GM18505 (cell line): ENCODE data around the gene PPP4R3A.
"Not testable (repeated sequence)": the region's sequence is repeated elsewhere in the genome, so short reads cannot be mapped to it uniquely, and the experiment has no call there.

ENCODE experiments used
- ATAC-seq: cut with Tn5 transposase; IDR thresholded peaks from one replicate; pipeline ENCODE4 v1.9.1; 2021; ENCODE audit not compliant: unreplicated experiment
- POLR2A ChIP-seq: IDR thresholded peaks from 4 replicates; pipeline ENCODE4 v1.6.1; 2011; ENCODE audit warnings: borderline replicate concordance; ENCODE audit not compliant: insufficient read depth, insufficient read length; ENCODE audit errors: extremely low read depth

Gene PPP4R3A

DNA sequence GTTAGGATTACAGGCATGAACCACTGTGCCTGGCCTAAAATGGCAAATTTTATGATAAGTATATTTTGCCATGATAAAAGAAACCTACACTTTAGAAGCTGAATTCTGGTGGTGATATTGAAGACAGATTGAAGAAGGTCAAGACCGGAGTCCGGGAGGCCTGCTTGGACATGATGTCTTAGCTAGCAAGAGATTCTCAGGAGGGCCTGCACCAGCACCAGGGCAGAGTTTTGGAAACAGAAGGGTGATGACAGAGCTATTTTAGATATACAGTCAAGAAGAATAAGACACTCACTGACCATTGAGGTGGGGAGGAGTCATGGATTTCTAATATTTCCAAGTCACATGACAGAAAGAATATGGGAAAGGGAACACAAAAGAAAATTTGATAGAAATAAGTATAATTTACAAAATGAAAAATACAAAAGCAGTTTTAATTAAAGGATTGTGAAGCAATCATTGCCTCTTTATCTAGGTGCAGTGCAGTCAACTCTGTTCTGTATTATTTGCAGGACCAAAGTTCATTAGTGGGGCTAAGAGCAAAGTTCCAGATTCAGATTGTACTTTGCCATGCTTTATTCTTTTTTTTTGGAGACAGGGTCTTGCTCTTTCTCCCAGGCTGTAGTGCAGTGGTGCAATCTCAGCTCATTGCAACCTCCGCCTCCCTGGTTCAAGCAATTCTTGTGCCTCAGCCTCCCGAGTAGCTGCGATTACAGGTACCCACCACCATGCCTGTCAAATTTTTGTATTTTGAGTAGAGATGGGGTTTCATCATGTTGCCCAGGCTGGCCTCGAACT is 9.3 kb upstream of the PPP4R3A start:
- no peak for ATAC-seq
- TF ChIP-seq POLR2A = no peak

DNA sequence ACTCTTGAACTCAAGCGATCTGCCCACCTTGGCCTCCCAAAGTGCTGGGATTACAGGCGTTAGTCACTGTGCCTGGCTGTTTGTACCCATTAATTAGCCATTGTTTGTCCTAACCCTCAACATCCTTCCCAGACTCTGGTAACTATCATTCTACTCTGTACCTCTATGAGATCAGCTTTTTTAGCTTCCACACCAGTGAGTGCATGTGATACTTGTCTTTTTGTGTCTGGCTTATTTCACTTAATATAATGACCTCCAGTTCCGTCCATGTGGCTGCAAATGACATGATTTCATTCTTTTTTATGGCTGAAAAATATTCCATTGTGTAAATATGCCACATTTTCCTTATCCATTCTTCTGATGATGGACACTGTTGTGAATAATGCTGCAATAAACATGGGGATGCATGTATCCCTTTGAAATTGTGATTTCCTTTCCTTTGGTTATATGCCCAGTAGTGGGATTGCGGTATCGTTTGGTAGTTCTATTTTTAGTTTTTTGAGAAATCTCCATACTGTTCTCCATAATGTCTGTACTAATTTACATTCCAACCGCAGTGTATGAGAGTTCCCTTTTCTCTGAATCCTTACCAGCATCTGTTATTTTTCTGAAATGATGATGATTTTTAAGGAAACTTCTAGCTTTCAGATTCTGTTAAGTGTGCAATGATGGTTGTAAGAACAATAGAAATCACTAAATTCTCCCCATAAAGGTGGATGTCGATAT is 6.7 kb upstream of the PPP4R3A start:
- no peak for TF ChIP-seq POLR2A
- no peak for ATAC-seq

DNA sequence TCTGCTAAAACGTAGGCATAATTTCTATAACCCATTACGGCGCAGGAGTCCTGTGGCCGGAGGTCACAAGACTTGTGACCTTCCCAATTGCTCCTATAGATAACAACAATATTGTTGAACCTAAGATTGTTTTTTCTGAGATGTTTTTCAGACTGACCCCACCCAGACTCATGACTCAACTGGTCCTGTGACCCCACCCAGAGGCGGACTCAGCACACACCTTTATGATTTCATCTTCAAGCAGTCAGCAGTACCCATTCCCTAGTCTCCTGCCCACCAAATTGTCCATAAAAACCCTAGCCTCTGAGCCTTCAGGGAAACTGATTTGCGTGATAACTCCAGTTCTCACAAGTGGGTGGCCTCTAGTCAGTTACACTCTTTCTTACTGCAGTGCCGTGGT is 5.9 kb upstream of the PPP4R3A start:
- ATAC-seq = no peak
- TF ChIP-seq POLR2A = no peak

DNA sequence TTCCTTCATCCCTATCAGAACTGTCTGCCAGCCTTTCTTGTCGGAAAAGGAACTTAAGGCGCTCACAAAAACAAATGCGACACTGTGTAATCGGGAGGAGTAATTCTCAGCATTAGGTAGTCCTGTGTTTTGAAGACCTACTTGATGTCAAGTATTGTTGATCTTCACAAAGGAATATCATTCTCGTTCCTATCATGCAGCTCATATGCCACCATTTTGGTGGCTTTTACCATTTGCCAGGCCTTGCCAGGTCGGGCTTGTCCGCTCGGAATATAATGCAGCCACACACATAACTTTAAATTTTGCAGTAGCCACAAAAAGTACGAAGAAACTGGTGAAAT is 903 bp upstream of the PPP4R3A start:
- TF ChIP-seq POLR2A = no peak
- ATAC-seq = no peak

DNA sequence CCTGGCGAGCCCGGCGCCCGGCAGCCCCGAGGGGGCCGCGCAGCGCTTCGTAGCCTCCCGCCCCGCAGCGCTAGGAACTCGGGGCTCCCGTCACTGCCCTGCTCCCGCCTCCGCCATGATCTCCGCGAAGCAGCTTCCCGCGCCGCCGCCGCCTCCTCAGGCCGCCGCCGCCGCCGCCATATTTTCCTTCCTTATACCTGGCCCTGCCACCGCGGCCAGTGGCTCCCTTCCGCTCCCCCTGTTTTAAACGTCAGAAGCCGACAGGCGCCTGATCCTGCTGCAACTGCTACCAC is 286 bp downstream of the PPP4R3A start:
- ATAC-seq = peak; percentile 22
- TF ChIP-seq POLR2A = no peak

DNA sequence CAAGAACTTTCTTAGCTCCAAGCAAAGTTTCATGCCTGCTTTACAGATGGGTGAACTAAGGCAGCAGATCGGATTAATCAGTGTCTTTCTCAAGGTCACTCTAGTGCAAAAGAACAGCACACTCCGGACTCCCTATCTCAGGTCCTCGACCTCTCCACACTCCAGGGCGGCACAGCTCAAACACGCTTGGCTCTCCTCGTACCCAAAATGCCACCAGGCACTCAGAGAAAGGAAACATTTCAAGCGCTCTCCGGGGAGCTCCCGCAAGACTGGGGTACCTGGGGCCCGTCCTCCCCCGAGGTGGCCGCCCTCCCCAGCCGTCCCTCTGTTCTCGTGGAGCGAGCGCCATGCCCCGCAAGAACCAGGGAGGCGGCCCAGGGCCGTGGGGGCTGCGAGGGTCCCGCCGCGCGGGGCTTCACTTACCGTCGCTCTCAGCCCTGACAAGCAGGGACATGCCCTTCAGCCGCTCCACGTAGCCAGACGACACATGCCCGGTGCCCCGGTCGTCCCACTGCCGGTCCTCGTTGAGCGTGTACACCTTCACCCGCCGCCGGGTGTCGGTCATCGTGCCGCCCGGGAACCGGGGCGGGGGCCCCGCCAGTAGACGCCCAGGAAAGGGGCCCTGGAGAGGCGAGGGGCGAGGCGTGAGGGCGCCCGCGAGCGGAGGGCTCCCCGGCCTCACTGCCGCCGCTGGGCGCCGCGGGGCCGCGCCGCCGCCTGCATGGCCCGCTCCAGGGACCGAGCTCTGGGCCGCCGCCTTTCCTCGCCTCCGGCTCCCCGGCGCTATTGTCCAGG is 830 bp downstream of the PPP4R3A start:
- peak; percentile 20 for ATAC-seq
- no peak for TF ChIP-seq POLR2A

DNA sequence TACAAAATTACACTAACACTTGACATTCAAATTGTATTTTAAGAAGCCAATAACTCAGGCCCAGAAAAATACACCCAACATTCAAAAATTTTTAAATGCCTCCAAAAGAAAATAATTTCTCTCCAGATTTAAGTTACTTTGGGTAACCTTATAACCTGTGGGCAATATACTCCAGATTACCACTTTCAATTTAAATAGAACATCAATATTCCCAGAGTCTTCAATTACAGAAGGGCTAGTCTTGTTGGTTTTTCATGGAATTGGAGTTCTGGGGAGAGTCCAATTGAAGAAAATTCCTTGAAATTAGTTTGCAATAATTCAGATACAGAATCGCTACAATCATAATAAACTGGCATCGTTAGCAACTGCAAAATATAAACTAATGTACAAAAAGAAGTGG is 2.0 kb downstream of the PPP4R3A start:
- ATAC-seq = no peak
- no peak for TF ChIP-seq POLR2A

DNA sequence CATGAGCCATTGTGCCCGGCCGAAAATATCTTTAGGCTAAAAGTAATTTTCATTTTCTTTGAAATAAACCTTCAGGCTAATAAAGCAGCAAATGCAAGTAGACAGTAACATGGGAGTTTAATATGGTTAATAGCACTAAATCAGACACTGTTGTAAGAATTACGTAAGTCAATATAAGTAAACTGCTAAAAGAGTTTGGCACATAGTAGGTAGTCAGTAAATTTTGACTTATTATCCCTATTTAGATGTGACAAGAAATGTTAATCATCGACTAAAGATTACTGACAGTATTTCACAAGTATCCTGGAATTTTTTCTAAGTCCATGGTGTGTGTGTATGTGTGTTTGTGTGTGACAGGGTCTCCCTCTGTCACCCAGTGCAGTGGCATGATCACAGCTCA is 3.9 kb downstream of the PPP4R3A start:
- TF ChIP-seq POLR2A = no peak
- ATAC-seq = no peak

DNA sequence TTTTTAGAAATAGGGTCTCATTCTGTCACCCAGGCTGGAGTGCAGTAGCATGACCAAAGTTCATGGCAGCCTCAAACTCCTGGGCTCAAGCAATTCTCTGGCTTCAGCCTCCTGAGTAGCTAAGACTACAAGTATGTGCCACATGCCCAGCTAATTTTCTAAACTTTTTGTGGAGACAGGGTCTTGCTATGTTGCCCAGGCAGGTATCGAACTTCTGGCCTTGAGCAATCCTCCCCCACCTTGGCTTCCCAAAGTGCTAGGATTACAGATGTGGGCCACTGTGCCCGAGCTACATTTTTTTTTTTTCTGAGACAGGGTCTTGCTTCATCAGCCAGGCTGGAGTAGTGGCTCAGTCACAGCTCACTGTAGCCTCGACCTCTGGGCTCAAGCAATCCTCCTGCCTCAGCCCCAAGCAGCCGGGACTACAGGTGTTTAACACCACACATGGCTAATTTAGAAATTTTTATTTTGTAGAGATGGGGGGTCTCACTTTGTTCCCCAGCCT is 7.1 kb downstream of the PPP4R3A start:
- ATAC-seq = no peak
- no peak for TF ChIP-seq POLR2A

DNA sequence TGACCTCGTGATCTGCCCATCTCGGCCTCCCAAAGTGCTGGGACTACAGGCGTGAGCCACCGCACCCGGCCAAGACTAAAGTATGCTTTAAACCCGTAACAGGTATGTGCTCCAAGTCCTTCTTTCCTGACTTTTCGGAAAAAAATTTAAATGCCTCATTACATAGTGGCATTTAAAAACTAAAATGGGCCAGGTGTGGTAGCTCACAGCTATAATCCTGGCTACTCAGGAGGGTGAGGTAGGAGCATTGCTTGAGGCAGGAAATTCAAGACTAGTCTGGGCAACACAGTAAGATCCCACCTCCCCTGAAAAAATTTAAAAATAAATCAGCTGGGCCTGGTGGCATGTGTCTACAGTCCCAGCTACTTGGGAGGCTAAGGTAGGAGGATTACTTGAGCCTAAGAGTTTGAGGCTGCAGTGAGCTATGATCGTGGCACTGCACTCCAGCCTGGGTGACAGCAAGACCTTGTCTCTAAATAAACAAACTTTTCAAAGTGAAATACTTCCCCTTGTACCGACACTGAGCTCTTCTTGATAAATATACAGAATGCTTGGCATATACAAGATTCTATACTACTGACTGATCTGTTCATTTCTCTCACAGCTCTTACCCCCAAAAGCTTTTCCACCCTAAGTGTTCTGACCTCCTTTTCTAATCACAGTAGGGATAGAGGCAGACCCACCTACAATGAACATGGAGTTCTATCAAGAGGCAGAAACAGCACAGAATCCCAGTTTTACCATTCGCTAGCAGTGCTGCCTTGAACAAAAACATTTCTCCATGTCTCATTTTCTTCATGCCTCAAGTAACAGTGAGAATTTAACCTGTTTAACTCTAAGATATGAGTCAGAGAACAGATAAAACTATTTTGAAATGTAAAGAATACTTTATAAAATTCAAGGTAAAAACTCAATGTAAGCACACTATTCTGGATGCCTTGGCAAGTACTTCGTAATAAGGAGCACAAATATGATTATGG is 7.9 kb downstream of the PPP4R3A start:
- ATAC-seq = no peak
- no peak for TF ChIP-seq POLR2A

DNA sequence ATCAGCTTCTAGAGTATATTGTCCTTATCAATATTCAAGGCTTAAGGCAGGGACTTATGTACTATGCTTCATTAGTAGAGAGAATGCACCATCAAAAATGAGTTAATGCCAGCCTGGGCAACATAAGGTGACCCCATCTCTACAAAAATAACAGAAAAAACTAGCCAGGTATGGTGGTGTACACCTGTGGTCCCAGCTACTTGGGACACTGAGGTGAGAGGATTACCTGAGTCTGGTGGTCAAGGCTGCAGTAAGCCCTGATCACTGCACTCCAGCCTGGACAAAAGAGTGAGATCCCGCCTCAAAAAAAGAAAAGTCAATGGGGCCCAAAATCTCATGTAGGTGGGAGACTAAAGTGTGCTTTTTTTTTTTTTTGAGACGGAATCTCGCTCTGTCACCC is 8.8 kb downstream of the PPP4R3A start:
- ATAC-seq = no peak
- TF ChIP-seq POLR2A = no peak

DNA sequence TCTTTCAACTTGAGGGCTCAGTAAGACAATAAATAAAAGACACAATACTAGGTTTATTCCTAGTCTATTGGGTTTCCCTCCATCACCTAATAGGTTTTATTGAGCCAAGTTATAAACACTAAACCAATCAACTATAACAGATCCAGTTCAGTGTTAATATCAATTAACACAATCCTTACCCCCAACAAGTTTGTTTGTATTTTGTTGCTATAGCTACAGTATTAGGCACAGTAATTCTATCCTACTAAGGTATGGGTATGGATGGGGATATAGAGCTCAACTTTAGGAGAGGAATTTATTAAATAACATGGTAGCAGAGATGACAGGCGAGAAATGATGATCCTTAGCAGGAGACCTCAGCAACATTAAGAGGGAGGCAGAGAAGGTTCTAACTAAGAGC is 13.3 kb downstream of the PPP4R3A start:
- ATAC-seq = no peak
- no peak for TF ChIP-seq POLR2A

DNA sequence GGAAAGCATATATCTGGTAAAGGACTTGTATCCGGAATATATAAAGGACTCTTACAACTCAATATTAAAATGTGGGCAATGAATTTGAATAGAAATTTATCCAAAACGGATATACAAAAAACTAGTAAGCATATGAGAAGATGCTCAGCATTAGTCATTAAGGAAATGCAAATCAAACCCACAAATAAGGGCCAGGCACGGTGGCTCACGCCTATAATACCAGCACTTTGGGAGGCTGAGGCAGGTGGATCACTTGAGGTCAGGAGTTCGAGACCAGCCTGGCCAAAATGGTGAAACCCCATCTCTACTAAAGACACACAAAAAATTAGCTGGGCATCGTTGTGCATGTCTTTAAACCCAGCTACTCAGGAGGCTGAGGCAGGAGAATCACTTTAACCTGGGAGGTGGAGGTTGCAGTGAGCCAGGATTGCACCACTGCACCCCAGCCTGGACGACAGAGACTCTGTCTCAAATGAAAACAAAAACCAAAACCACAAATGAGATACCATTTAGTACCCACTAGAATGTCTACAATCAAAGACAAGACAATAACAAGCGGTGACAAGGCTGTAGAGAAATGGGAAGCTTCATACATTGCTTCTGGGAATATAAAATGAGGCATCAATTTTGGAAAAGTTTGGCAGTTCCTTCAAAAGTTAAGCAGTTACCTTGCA is 15.6 kb downstream of the PPP4R3A start:
- not testable (repeated sequence) for ATAC-seq
